Left hindlimb (tissue), 1 donor: ENCODE results near the gene EGFL7.

Experiments used
- DNase-seq: peaks from one replicate; pipeline ENCODE4 v3.0.0-alpha.2; 2018

The EGFL7 gene

DNA sequence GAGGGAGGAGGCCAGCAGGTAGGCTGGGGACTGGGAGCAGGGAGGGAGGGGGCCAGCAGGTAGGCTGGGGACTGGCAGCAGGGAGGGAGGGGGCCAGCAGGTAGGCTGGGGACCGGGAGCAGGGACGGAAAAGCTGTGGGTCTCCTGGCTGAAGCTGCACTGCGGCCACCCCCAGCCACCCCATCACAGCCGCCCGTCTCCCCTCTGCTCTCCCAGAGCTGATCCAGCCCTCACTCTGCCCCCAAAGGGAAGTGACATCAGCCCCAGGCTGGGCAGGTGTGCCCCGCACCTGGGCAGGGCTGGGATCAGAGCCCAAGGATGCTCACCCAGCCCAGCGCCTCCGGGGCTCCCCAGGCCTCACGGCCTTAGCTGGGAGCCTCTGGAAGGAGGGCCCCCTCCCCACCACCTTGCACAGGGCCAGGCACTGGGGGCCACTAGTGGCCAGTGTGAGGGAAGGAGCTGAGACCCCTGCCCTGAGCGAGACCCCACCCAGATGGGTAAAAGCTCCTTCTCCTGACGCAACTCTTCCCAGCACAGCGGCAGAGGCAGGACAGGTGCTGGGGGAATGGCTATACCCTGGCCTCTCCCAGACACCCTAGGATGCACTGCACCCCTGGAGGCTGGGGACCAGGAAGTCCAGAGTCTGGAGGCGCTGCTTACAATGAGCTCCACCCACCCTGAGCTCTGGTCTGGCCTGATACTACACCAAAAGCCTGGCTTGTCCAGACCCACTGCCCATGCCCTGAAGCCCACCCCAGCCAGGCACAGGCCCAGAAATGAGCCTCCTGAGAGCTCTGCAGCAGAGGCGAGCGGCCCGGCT, 13.0 kb downstream of the EGFL7 start:
- DNase-seq, result no peak

DNA sequence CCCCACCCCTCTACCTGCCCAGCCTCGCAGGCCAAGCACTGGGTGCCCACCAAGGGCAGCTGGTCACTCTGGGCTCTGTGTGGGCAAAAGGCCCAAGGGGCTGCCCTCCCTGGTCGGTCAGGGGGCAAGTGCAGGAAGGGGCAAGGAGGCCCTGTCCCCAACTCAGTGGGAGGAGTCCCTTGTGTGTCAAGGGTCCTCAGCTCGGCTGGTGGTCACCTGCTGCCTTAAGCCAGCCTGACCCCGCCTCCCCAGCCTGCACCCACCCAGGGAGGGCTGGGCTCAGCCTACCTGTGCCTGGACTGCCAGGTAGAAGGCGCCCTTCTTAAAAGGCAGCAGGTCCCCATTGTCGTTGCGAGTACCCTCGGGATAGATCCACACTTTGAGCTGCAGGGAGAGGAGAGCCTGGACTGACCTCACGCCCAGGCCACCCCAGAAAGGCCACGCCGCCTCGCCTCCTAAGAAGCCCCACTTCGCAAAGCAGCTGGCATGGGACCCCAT, 13.6 kb downstream of the EGFL7 start:
- DNase-seq, result no peak

DNA sequence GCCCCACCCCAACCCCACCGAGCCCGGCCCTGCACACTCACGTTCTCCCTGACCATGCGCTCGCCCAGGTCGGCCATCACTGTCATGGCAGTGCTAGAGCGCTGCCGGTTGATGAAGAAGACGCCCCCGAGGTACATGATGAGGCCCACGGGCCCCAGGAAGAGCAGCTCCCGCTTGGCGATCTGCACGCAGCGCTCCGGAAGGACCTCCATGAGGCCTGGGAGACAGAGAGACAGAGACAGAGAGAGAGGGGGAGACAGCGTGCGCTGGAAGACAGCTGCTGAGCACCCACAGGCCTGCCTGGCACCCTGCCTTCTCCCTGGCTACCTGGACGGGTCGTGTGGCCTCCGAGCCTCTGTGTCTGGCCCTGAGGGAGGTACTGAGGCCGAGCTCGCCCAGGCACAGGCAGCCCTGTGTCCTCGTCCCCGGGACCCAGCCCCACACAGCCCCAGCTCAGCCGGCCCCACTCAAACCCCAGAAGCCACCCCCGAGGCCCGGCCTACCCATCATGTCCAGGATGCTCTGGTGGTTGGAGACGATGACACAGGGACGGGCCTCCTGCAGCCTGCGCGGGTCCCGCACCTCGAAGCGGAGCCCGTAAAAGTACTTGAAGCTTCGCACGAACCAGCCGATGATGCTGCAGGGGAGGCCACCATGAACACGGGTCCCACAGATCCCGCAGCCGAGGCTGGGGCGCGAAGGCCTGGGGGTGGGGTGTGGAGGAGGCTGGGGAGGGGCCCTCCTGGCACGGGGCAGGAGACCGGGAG, 14.4 kb downstream of the EGFL7 start:
- DNase-seq, result no peak

DNA sequence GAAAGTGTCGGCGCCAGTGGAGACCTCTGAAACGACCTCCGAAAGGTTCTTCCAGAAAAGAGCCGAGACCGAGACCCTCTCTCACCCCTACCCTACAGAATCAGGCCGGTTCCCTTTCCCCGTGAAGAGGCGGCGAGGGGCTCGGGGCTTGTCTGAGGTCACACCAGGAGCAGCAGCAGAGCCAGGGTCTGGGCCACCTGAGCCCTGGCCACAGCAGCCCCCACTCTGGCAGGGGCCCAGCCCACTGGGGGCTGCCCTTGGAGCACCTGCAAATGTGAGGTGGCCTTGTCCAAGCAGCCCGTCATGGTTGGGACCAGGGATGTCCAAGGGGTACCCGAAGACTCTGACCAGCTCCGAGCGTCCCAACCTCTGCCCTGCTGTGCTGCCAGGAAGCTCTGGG, 15.3 kb downstream of the EGFL7 start:
- no peak for DNase-seq

DNA sequence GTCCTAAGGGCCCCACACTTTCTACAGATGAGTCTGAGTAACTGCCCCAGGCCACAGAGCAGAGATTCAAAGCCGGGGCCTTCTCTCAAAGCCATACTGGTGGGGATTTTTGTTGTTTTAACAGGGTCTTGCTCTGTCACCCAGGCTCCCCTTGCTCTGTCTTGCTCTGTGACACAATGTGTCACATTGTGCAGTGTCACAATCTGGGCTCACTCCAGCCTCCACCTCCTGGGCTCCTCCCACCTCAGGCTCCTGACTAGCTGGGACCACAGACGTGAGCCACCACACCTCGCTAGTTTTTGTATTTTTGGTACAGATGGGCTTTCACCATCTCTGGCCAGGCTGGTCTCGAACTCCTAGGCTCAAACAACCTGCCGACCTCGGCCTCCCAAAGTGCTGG, 15.9 kb downstream of the EGFL7 start:
- DNase-seq, result no peak

DNA sequence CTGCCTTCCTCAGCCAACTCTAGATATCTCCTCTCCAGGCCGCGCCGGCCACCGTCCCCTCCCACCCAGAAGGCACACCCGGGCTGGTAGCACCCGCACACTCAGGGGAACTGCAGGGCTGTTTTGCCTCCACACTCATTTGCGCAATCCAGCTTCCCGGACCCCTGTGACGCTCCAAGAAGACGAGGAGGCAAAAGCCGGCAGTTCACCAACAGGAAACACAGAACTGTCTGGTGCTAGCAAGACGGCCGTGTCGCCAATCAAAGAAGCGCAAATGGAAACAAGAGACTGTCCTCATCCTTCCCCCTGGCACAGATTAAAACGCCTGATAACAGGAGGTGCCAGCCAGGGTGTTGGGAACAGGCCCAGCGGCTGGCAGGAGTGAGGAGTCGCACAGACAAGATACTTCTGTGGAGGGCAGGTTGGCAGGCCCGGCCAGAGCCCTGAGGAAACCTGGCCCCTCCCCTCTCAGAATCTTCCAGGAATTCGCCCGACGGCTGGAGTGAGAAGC, 16.8 kb downstream of the EGFL7 start:
- DNase-seq, result no peak

DNA sequence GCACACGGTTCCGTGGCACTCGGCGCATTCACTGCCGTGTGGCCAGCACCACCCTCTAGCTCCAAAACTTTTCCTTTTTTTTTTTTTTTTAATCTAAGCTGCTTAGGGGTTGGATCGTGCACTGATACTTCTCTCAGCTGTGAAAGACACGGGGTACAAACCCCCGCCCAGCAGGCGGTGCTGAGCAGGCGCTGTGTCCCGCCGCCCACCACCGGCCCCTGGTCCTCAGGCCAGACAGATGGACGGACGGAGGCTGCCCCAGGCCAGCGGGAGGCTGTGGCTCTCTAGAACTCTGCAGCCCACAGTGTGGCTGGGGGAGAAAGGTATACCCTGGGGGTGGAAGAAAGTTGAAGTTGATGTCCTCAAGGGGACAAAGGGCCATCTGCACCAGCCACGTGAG, 18.3 kb downstream of the EGFL7 start:
- no peak for DNase-seq

DNA sequence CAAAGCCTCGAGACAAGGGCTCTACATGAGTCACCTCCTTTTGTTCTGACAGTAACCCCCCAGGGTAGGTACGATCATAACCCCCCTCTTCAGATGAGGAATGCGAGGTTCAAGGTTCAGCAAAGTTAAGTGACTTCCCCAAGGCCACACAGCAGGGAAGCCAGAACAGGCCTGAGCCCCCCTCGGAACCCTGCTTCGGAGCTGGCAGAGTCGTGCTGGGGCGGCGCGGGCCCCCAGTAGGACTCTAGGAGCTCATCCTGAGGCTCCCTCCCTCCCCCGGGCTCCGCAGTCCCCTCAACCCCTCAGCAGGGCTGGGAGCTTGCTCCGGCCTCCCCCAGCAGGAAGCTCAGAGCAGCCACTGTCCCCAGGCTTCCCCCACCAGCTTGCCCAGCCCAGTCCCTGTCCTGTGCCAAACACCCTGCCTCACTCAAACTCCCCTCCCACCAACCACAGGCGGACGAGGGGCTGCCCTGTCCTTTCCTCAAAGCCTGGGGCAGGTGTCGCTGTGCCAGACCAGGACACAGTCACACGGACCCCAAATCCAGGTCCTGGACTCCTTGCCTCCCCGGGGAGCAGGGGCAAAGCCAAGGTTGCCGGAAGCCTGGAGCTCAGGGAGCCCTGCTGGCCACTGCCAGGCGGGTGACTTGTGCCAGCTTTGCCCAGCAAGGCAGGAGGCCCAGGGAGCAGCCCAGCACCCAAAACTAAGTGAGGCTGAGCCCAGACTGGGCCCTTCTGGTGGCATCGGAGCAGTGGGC, 19.4 kb downstream of the EGFL7 start:
- DNase-seq, result no peak

DNA sequence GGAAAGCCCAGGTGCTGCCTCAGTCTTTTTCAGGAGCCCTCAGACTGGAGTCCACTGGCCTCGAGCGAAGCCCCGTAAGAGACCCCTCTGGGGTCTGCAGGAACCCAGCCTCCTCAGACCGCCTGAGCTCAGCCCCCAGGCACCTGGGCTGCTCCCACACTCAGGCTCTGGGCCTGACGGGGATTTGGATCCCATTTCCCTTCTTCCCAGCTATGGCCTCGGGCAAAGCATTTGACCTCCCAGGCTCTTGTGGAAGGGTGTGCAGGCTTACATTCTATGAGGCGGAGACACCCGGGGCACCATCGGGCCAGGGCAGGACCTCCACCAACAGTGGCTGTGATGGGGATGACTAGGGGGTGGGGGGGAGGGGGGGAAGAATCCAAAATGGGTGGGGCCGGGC, 20.0 kb downstream of the EGFL7 start:
- no peak for DNase-seq

DNA sequence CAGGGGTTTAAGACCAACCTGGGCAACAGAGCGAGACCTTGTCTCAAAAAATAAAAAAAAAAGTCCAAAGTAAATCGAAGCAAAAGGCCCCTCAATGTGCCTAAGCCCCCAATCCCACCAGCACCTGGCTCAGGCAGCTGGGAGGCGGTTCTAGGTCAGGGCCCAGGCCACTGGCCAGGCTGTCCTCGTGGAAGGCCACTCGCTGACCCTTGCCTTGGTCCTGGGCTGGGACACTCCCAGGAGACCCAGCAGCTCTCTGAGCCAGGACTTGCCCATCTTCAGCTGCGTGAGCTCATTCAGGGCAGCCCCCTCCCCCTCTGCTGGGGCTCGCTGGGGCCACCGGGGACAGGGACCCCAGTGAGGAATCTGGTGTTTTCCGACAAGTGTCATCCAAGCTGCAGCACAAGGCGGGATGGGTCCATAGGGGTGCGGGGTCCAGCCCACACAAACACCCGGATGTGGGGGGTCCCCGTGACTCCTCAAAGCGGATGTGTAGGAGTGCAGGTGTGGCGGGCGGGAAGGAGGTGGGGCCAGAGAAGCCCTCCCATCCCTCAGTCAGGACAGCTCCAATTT, 20.5 kb downstream of the EGFL7 start:
- DNase-seq, result no peak

DNA sequence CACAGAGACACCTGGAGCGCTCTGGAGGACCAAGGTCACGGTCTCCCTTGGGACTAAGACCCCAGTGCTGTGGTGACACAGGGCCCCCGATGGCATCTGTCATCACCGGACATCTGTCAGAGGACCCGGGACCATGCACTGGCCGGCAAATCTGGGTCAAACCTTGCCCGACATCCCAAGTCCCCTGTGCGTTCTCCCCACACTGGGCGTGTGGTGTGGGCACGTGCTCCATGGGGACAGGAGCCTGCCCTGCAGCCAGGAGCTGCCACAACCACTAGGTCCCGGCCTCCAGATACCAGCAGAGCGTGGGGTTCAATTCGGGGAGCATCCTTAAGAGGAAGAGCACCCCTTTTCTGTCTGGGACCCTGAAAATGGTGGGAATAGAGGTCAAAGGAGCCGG, 21.0 kb downstream of the EGFL7 start:
- DNase-seq, result no peak

DNA sequence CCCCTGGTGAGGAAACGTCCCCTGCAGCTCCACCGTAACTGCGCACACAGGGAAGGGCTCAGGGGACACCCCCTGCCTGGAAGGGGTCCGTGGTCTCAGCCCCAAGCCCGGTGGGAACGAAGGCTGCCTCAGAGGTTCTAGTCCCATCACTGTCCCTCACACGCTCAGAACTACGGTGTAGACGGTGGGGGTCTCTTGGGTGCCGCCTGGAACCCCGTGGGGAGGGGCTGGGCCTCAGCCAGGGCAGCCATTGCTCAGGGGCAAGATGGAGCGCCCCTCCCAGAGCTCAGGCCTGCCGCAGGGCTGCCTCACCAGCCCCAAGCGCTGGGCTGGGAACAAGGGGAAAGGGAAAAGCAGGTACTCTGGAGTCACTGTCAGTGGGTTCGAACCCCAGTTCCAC, 21.6 kb downstream of the EGFL7 start:
- DNase-seq, result no peak

DNA sequence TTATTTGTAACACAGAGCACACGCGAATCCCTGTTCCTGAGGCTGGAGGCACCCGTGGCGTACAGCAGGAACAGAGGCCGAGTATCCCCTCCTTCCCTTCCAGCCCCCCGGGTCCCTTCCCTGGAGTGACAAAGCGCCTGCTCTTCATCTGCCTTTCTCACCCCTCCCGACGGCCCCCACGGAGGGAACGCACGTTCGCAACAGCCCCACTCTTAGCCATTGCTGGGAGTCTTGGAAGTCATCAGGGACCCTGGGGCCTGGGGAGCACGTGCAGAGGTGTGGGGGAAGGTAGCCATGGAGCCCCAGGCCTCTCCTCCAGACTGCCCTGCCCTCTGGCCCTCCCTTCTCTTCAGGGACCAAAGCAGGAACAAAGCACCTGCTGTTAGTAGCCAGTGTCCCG, 22.1 kb downstream of the EGFL7 start:
- no peak for DNase-seq

DNA sequence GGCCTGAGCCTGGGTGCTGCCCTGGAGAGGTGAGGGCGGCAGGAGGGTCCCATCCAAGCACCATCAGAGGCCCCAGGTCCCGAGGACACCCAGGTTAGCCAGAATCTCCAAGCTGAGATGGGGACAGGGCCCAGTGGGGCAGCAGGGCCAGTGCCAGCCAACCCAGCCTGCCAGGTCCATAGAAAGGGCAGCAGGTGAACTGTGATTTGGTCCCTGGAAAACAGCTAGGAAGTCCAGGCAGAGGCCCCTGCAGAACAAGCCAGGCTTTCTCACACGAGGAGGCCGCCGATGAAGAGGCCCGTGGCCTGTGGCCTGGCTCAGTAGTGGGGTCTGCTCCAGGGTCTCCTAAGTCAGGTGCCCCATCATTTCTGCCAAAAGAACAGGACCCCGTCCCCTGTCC, 22.5 kb downstream of the EGFL7 start:
- DNase-seq, result no peak

DNA sequence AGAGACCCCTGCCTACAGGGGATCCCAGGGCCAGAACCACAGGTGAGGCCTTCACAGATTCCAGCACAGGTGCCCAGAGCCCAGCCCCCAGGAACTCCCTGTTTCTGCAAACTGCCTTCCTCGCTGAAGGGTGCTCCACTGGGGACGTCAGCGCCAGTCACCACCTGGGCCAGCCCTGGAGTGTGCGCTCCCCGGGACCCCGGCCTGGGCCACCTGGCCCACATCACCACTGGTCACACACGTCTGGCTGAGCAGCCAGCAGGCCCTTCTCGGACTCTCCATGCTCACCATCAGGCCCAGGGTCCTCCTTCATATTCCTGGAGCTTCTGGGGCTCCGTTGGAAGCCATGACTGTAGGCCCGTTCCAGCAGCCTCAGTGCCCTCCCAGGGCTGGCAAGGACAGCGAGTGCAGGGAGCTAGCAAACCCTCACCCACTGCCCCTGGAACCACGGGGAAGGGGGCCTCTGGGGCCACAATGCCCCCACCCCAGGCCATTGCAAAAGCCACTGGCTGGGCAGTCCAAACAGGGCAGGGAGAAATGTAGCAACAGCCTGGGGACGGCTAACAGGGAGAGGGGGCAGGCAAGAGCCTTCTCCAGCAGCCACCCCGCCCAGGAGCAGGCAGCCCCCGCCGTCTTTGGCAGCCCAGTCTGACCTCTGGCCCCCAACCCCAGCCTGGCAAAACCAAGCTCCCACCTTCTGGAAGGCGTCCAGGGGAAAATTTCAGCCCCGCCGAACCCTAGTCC, 23.2 kb downstream of the EGFL7 start:
- DNase-seq, result no peak

DNA sequence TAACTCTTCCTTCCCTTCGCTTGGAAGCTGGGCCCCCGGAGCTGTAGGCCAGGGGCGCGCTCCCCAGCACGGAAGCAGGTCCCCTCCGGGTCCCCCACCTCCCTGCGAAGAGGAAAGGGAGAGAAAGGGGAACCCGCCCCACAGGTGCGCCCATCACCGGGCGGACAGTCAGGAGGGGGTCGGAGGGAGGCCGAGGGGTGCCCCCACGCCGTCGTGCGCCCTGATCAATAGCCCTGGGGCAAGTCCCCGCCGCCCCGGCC, 23.7 kb downstream of the EGFL7 start:
- no peak for DNase-seq

DNA sequence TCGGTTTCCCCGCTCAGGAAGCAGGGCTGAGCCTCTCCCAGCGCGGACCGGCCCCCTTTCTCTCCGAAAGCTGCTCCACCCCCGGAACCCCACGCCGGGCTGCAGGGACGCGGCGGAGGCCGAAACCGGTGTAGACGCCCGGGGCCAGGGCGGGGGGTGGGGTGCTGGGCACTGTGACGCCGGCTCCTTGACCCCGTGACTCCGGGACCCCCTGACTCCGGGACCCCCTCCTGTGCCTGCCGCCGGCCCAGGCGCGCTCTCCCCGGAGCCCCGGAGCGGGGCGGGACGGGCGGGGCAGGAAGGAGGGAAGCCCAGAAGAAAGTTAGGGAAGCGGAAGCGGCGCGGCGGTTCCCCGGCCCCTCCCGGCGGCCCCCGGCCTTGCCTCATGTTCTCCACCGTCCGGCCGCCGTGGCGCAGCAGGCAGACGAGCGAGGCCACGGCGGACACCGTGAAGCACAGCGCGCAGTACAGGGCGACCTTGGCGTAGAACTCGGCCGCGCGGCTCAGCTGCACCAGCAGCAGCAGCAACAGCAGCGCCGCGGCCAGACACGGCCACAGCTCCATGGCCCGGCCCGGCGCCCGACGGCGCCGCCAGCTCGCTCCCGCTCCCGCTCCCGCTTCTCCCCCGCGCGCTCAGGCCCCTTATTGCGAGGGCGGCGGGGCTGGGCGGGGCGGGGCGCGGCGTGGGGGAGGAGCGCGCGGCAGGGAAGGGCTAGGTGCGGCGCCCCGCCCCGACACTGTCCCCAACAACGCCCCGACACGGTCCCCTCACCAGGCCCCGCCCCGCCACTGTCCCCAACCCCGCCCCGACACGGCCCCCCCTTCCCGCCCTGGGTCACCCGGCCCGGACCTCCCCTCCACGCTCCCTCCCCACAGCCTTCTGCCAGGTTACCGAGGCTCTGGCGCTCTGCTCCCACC, 24.3 kb downstream of the EGFL7 start, which contains the start of gene AGPAT2:
Gene AGPAT2 (minus strand): TSS at position 664 of the 918 bp plus-strand sequence. CDS start 100 bp downstream, at position 564.
- DNase-seq, result no peak

DNA sequence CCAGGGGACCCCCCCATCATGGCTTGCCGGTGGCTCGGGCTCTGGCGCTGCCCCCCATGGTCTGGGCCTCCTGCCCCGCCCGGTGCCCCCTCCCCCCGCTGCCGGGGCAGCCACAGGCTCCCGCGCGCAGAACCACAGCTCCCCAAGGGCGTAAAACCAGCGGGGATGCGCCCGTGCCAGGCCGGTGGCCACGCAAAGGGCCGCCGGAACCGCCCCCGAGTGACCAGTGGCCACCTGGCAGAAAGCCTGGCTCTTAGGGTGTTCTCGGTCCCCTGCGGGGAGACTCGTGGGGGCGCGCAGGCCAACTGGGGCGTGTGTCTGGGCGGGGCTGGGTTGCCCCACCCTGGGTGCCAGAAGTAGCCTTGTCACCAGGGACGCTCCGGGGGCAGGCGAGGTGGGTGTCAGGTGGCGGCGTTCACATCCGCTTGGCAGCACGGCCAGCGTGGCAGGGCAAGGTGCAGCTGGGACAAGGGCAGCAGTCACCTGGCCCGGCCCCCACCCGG, 25.1 kb downstream of the EGFL7 start:
- no peak for DNase-seq

DNA sequence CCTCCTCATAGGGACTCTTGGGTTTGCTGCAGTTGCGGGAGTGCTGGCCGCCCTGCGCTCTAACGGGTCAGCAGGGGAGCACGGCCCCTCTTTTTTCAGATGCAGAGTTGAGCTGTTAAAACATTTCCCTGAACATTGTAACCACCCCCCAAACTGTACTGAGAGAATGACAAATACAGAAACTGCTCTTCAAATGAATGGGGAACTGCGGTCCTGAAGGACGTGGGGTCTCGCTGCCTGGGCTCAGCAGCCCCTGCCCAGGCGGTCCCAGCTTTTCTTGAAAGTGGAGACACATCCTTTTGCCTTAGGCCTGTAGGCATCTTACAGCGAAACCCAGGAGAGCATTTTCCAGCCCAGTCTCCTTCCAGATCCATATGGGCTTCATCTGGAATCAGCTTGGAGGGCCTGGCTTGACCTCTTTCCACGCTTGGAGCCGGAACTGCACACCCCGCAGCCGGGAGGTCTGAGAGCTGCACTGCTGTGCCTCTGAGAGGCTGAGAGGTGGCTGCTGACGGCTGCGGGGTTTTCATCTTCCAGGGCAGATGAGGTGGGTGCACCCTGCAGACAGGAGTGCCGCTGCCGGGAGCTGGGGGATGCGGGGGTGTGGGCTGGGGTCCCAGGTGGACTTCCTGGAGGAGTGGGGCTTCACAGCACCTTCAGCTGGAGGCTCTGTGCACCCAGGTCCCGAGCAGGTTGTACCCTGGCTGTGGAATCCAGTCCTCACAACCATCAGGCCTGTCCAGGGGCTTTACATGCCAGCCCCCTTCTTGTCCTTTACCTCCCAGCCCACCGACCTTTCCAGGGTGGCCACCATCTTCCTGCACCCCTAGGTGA, 25.8 kb downstream of the EGFL7 start:
- no peak for DNase-seq

DNA sequence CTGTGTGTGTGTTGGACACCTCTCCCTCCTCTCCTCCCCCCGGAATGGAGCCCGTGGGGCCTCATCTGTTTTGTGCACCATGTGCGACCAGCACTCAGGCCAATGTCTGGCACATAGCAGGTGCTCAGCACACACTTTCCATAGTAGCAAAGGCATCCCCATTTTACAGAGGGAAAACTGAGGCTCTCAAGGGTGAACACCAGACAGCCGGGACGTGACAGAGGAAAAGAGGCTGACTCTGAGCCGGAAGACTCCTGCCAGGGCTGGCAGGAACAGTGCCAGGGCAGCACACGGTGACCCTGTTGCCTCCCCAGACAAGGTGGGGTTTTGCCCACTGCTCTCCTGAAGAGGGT, 26.4 kb downstream of the EGFL7 start:
- no peak for DNase-seq
